ENCODE measurements around the gene ZNF609.
"Not testable (repeated sequence)": the region's sequence is repeated elsewhere in the genome, so short reads cannot be mapped to it uniquely, and the experiment has no call there.

The ZNF609 gene

GRCh38 chr15:64614519-64614918, 154.1 kb downstream of the ZNF609 start:
- no peak overlapping the region for H3K4me3 ChIP-seq (ENCODE audit: low read length)
- no peaks in the 10 kb centered on the region for H3K4me1 ChIP-seq (ENCODE audit: control insufficient read depth, insufficient read depth, low read length)
- H3K9ac ChIP-seq (ENCODE audit: low read length): no peak overlapping the region
- no peaks in the 10 kb centered on the region for H3K36me3 ChIP-seq (ENCODE audit: control insufficient read depth, insufficient read depth, low read length)
- no peaks in the 10 kb centered on the region for H3K27me3 ChIP-seq (ENCODE audit: control insufficient read depth, insufficient read depth, low read length)
- H3K27ac ChIP-seq (ENCODE audit: low read depth, low read length): no peak overlapping the region

DNA sequence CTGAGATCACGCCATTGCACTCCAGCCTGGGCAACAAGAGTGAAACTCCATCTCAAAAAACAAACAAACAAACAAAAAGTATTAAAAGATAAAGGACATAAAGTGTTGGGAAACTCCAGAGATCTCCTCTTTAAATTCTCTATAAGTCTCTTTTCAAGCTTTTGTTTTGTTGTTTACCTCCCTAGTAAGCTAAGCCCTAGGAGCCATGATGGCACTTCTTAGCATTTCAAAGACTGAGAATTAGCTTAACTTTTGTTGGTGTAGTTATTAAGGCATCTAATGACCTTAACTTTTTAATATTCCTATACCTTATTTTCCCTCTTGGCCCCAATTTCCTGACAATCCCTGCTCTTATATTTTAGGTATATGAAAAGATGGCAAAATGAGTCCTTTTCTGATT, 157.3 kb downstream of the ZNF609 start:
- Histone ChIP-seq H3K9ac (ENCODE audit: low read length) (no peak overlapping the region), H3K36me3 (ENCODE audit: control insufficient read depth, insufficient read depth, low read length) (no peaks in the 10 kb centered on the region), H3K27ac (ENCODE audit: low read depth, low read length) (no peak overlapping the region), H3K27me3 (ENCODE audit: control insufficient read depth, insufficient read depth, low read length) (no peaks in the 10 kb centered on the region), H3K4me1 (ENCODE audit: control insufficient read depth, insufficient read depth, low read length) (peaks cover 3% of the 10 kb centered on the region), H3K4me3 (ENCODE audit: low read length) (no peak overlapping the region)

GRCh38 chr15:64618138-64618537, 157.8 kb downstream of the ZNF609 start:
- Histone ChIP-seq H3K27me3 (ENCODE audit: control insufficient read depth, insufficient read depth, low read length) (no peaks in the 10 kb centered on the region), H3K9ac (ENCODE audit: low read length) (no peak overlapping the region), H3K4me1 (ENCODE audit: control insufficient read depth, insufficient read depth, low read length) (peaks cover 3% of the 10 kb centered on the region), H3K36me3 (ENCODE audit: control insufficient read depth, insufficient read depth, low read length) (no peaks in the 10 kb centered on the region), H3K4me3 (ENCODE audit: low read length) (no peak overlapping the region), H3K27ac (ENCODE audit: low read depth, low read length) (no peak overlapping the region)

GRCh38 chr15:64618540-64618939, 158.2 kb downstream of the ZNF609 start:
- no peaks in the 10 kb centered on the region for H3K36me3 ChIP-seq (ENCODE audit: control insufficient read depth, insufficient read depth, low read length)
- no peak overlapping the region for H3K9ac ChIP-seq (ENCODE audit: low read length)
- peaks cover 3% of the 10 kb centered on the region for H3K4me1 ChIP-seq (ENCODE audit: control insufficient read depth, insufficient read depth, low read length)
- no peaks in the 10 kb centered on the region for H3K27me3 ChIP-seq (ENCODE audit: control insufficient read depth, insufficient read depth, low read length)
- no peak overlapping the region for H3K27ac ChIP-seq (ENCODE audit: low read depth, low read length)
- no peak overlapping the region for H3K4me3 ChIP-seq (ENCODE audit: low read length)

GRCh38 chr15:64619880-64620839, 159.8 kb downstream of the ZNF609 start:
- H3K4me1 ChIP-seq (ENCODE audit: control insufficient read depth, insufficient read depth, low read length): peaks cover 3% of the 10 kb centered on the region
- no peak overlapping the region for H3K4me3 ChIP-seq (ENCODE audit: low read length)
- no peaks in the 10 kb centered on the region for H3K27me3 ChIP-seq (ENCODE audit: control insufficient read depth, insufficient read depth, low read length)
- H3K36me3 ChIP-seq (ENCODE audit: control insufficient read depth, insufficient read depth, low read length): no peaks in the 10 kb centered on the region
- no peak overlapping the region for H3K9ac ChIP-seq (ENCODE audit: low read length)
- no peak overlapping the region for H3K27ac ChIP-seq (ENCODE audit: low read depth, low read length)

GRCh38 chr15:64621056-64621455, 160.7 kb downstream of the ZNF609 start:
- Histone ChIP-seq H3K4me1 (ENCODE audit: control insufficient read depth, insufficient read depth, low read length) (peaks cover 3% of the 10 kb centered on the region), H3K9ac (ENCODE audit: low read length) (no peak overlapping the region), H3K36me3 (ENCODE audit: control insufficient read depth, insufficient read depth, low read length) (no peaks in the 10 kb centered on the region), H3K27ac (ENCODE audit: low read depth, low read length) (no peak overlapping the region), H3K4me3 (ENCODE audit: low read length) (no peak overlapping the region), H3K27me3 (ENCODE audit: control insufficient read depth, insufficient read depth, low read length) (no peaks in the 10 kb centered on the region)

DNA sequence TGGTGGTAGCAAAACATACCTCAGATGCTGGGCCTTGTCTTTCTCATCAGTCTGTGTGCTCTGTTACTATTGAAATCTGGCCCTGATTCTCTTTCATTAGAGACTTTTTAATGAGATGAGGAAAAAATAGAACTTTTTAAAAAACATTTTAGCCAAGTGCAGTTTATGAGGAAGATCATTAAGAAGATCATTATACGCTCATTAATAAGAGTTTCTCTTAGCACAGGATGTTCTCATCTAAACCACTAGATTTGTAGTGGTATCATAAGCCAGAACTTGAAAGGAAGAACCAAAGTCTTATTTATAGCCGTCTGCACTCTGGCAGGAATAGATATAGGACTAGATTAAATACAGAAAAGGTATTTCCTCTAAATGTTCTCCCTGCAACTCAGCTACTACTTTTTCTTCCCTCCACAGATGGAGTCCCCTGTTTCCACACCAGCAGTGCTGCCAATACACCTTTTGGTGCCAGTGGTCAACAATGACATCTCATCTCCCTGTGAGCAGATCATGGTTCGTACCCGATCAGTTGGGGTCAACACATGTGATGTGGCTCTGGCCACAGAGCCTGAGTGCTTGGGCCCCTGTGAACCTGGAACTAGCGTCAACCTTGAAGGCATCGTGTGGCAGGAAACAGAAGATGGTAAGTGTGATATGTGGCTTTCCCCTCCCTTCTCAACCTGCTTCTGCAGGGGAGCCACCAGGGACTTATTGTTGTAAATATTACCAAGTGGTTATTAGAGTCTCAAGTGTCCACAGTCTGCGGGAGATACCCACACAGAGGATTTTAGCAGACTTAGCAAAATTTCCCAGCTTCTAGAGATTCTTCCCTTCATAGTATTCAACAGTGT, 162.3 kb downstream of the ZNF609 start:
- H3K36me3 ChIP-seq (ENCODE audit: control insufficient read depth, insufficient read depth, low read length): no peaks in the 10 kb centered on the region
- H3K4me1 ChIP-seq (ENCODE audit: control insufficient read depth, insufficient read depth, low read length): peaks cover 3% of the 10 kb centered on the region
- no peaks in the 10 kb centered on the region for H3K27me3 ChIP-seq (ENCODE audit: control insufficient read depth, insufficient read depth, low read length)
- no peak overlapping the region for H3K9ac ChIP-seq (ENCODE audit: low read length)
- H3K4me3 ChIP-seq (ENCODE audit: low read length): no peak overlapping the region
- no peak overlapping the region for H3K27ac ChIP-seq (ENCODE audit: low read depth, low read length)

- Histone ChIP-seq H3K27ac (ENCODE audit: low read depth, low read length) (no peak overlapping the region), H3K27me3 (ENCODE audit: control insufficient read depth, insufficient read depth, low read length) (no peaks in the 10 kb centered on the region), H3K9ac (ENCODE audit: low read length) (no peak overlapping the region), H3K36me3 (ENCODE audit: control insufficient read depth, insufficient read depth, low read length) (no peaks in the 10 kb centered on the region), H3K4me3 (ENCODE audit: low read length) (no peak overlapping the region), H3K4me1 (ENCODE audit: control insufficient read depth, insufficient read depth, low read length) (peaks cover 3% of the 10 kb centered on the region)
Observed at GRCh38 chr15:64623347-64623996, 163.1 kb downstream of the ZNF609 start.

DNA sequence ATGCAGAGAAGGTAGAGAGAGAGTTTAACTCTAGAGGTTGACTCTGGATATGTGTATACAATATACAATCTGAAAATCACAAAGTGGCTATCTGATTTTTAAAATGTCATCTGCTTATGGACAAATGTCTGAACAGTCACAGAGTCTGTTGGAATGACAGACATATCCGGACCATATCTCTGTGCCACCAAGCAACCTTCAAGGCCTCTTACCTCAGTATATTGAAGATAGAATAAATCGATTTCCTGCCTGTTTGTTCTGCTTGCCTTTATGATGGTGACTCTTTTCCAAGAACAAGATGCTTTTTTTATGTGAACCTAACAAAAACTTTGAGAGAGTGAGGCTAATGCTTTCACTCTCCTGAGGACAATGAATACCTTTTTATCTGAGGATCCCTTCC, 163.9 kb downstream of the ZNF609 start:
- H3K27ac ChIP-seq (ENCODE audit: low read depth, low read length): no peak overlapping the region
- H3K9ac ChIP-seq (ENCODE audit: low read length): no peak overlapping the region
- H3K4me1 ChIP-seq (ENCODE audit: control insufficient read depth, insufficient read depth, low read length): peaks cover 3% of the 10 kb centered on the region
- H3K36me3 ChIP-seq (ENCODE audit: control insufficient read depth, insufficient read depth, low read length): no peaks in the 10 kb centered on the region
- no peak overlapping the region for H3K4me3 ChIP-seq (ENCODE audit: low read length)
- H3K27me3 ChIP-seq (ENCODE audit: control insufficient read depth, insufficient read depth, low read length): no peaks in the 10 kb centered on the region

DNA sequence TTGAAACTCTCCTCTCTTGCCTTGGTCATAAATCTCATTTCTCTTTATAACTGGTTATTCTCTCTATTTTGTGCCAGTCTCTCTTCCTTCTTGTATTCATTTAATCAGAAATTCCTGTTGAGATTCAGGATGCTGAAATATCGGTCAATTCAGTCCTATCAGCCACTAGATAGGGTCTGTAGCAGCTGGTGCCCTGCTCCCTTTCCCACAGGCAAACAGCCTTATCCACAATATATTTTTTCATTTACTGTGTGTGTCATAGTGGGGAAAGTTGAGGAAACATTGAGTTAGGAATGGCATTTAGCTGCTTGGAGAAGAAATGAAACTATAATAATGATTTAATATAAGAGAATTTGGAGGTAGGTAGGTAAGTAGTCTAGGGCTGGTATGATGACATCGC, 168.7 kb downstream of the ZNF609 start:
- Histone ChIP-seq H3K36me3 (ENCODE audit: control insufficient read depth, insufficient read depth, low read length) (no peaks in the 10 kb centered on the region), H3K9ac (ENCODE audit: low read length) (no peak overlapping the region), H3K27me3 (ENCODE audit: control insufficient read depth, insufficient read depth, low read length) (no peaks in the 10 kb centered on the region), H3K27ac (ENCODE audit: low read depth, low read length) (no peak overlapping the region), H3K4me3 (ENCODE audit: low read length) (no peak overlapping the region), H3K4me1 (ENCODE audit: control insufficient read depth, insufficient read depth, low read length) (no peaks in the 10 kb centered on the region)

DNA sequence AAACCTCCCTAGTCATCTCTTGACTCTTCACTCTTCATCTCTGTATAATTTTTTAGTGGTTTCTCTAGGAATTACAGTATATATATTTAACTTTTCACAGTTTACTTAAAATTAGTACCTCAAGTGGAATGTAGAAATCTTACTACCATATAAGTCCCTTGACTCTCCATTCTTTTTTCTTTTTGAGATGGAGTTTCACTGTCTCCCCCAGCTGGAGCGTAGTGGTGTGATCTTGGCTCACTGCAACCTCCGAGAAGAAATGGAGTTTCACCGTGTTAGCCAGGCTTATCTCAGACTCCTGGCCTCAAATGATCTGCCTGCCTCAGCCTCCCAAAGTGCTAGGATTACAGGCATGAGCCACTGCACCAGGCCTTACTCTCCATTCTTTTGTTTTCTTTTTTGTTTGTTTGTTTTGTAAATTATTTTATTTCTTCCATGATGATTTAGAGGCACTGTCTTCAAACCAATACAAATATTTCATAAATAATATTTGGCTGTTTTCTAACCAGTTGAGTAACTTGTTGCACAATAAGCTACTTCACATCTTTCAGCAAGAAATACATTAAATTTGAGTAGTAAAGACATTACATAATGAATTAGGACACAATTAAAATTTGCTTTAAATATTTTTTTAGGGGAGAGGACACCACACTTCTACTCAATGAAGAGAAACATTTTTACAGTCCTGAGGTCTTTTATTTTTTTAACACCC, 170.2 kb downstream of the ZNF609 start:
- H3K27me3 ChIP-seq (ENCODE audit: control insufficient read depth, insufficient read depth, low read length): no peaks in the 10 kb centered on the region
- peaks cover 12% of the 10 kb centered on the region for H3K4me1 ChIP-seq (ENCODE audit: control insufficient read depth, insufficient read depth, low read length)
- no peak overlapping the region for H3K27ac ChIP-seq (ENCODE audit: low read depth, low read length)
- H3K36me3 ChIP-seq (ENCODE audit: control insufficient read depth, insufficient read depth, low read length): no peaks in the 10 kb centered on the region
- no peak overlapping the region for H3K4me3 ChIP-seq (ENCODE audit: low read length)
- no peak overlapping the region for H3K9ac ChIP-seq (ENCODE audit: low read length)

GRCh38 chr15:64632639-64633038, 172.3 kb downstream of the ZNF609 start:
- peaks cover 22% of the 10 kb centered on the region for H3K4me1 ChIP-seq (ENCODE audit: control insufficient read depth, insufficient read depth, low read length)
- H3K27me3 ChIP-seq (ENCODE audit: control insufficient read depth, insufficient read depth, low read length); H3K36me3 ChIP-seq (ENCODE audit: control insufficient read depth, insufficient read depth, low read length); H3K9ac ChIP-seq (ENCODE audit: low read length); H3K27ac ChIP-seq (ENCODE audit: low read depth, low read length); H3K4me3 ChIP-seq (ENCODE audit: low read length): not testable (repeated sequence)

Measured in rectal smooth muscle tissue (tissue), 1 donor.